Muscle of leg (tissue), 11 donors: ENCODE results near the gene PRKACA. TPM values are rescaled to one million over a fixed set of nuclear protein-coding genes. Genes with fewer than 3 reads are reported as not detected.

ENCODE experiments used
- DNase-seq: peaks from one replicate; pipeline ENCODE4 v3.0.0; 2013
- H3K27ac ChIP-seq: one replicate; pipeline ENCODE4 v1.5.1; 2013; ENCODE audit warnings: mild to moderate bottlenecking, low read length, control low read depth
- H3K27me3 ChIP-seq: one replicate; pipeline ENCODE4 v1.6.1; 2013; ENCODE audit warnings: low read length; ENCODE audit not compliant: control insufficient read depth, insufficient read depth
- H3K36me3 ChIP-seq: one replicate; pipeline ENCODE4 v1.6.1; 2013; ENCODE audit warnings: low read length; ENCODE audit not compliant: control insufficient read depth, insufficient read depth
- H3K4me1 ChIP-seq: one replicate; pipeline ENCODE4 v1.6.1; 2013; ENCODE audit warnings: low read length; ENCODE audit not compliant: control insufficient read depth, insufficient read depth
- H3K4me3 ChIP-seq: one replicate; pipeline ENCODE4 v1.5.1; 2013; ENCODE audit warnings: low read length, control low read depth
- H3K9me3 ChIP-seq: replicated peaks from 2 replicates; pipeline ENCODE4 v1.6.1; 2013; ENCODE audit warnings: low read depth, low read length; ENCODE audit not compliant: control insufficient read depth
- WGBS: methylation state at CpG from one replicate; pipeline ENCODE4 v1.1.5; 2013; ENCODE audit warnings: missing lambda C conversion rate; ENCODE audit not compliant: insufficient coverage; 5-methylcytosine and 5-hydroxymethylcytosine counted together
- polyA plus RNA-seq, 8 donors: library from polyadenylated mRNA; unstranded; fragments of 120-200 nt; gene quantifications; one replicate each; pipeline versions ENCODE4 v1.2.1 to v1.2.3, GENCODE V29; 2013; ENCODE audit warnings: inconsistent platforms in 1 of 8, low replicate concordance in 1 of 8; ENCODE audit not compliant: insufficient read length in 8 of 8, insufficient read depth in 1 of 8
- total RNA-seq: library from RNA; stranded (reverse); fragments of 120-200 nt; gene quantifications from one replicate; pipeline ENCODE4 v1.2.4, GENCODE V29; 2013

Gene PRKACA
- total and polyA plus RNA-seq, 9 donors = 121 to 485 (median 425) TPM

- Histone ChIP-seq H3K27ac (peak overlapping the region; percentile 3), H3K36me3 (no peaks in the 10 kb centered on the region), H3K4me1 (peaks cover 27% of the 10 kb centered on the region), H3K27me3 (no peaks in the 10 kb centered on the region), H3K9me3 (no peaks in the 10 kb centered on the region), H3K4me3 (no peak overlapping the region)
- DNase-seq = peak; percentile 24
- WGBS = 87% methylated on average over 2 of the region's 9 CpGs
Measured at GRCh38 chr19:14138576-14139265, 21.2 kb upstream of the PRKACA start.

GRCh38 chr19:14136509-14137281, 19.1 kb upstream of the PRKACA start, which contains the start of gene ASF1B:
ASF1B (minus strand) TSS chr19:14136589; CDS start chr19:14136456, 133 bp downstream.
- no peaks in the 10 kb centered on the region for H3K27me3 ChIP-seq
- under 1% methylated on average over 74 of the region's 78 CpGs for WGBS
- H3K27ac ChIP-seq = peak within 1 kb of the TSS; percentile 88
- H3K4me1 ChIP-seq = peaks cover 27% of the 10 kb centered on the region
- H3K4me3 ChIP-seq = peak within 1 kb of the TSS; percentile 77
- peak; percentile 100 for DNase-seq
- peaks cover 3% of the 10 kb centered on the region for H3K36me3 ChIP-seq
- no peaks in the 10 kb centered on the region for H3K9me3 ChIP-seq

GRCh38 chr19:14135985-14136508, 18.5 kb upstream of the PRKACA start:
- no peaks in the 10 kb centered on the region for H3K27me3 ChIP-seq
- peak overlapping the region; percentile 55 for H3K27ac ChIP-seq
- DNase-seq = no peak
- H3K36me3 ChIP-seq = peaks cover 3% of the 10 kb centered on the region
- H3K4me3 ChIP-seq = peak overlapping the region; percentile 76
- peaks cover 27% of the 10 kb centered on the region for H3K4me1 ChIP-seq
- under 1% methylated on average over 38 of the region's 38 CpGs for WGBS
- no peaks in the 10 kb centered on the region for H3K9me3 ChIP-seq

GRCh38 chr19:14135355-14135754, 17.8 kb upstream of the PRKACA start:
- Histone ChIP-seq H3K4me3 (peak overlapping the region; percentile 76), H3K27ac (no peak overlapping the region)
- DNase-seq = no peak

GRCh38 chr19:14127929-14128509, 10.5 kb upstream of the PRKACA start:
- H3K27ac ChIP-seq = peak overlapping the region; percentile 47
- peak; percentile 69 for DNase-seq
- H3K4me3 ChIP-seq = no peak overlapping the region

More at GRCh38 chr19:14135355-14135754, 17.8 kb upstream of the PRKACA start:
- Histone ChIP-seq H3K36me3 (peaks cover 3% of the 10 kb centered on the region), H3K4me1 (peaks cover 27% of the 10 kb centered on the region), H3K9me3 (no peaks in the 10 kb centered on the region), H3K27me3 (no peaks in the 10 kb centered on the region)
- WGBS = 37% methylated on average over 6 of the region's 6 CpGs

GRCh38 chr19:14127176-14127575, 9.6 kb upstream of the PRKACA start:
- H3K4me1 ChIP-seq = peaks cover 19% of the 10 kb centered on the region
- H3K9me3 ChIP-seq = no peaks in the 10 kb centered on the region
- 50% methylated on average over 4 of the region's 8 CpGs for WGBS
- DNase-seq = no peak
- no peak overlapping the region for H3K4me3 ChIP-seq
- peaks cover 9% of the 10 kb centered on the region for H3K36me3 ChIP-seq
- peak overlapping the region; percentile 47 for H3K27ac ChIP-seq
- H3K27me3 ChIP-seq = no peaks in the 10 kb centered on the region

More at GRCh38 chr19:14127929-14128509, 10.5 kb upstream of the PRKACA start:
- Histone ChIP-seq H3K36me3 (peaks cover 10% of the 10 kb centered on the region), H3K9me3 (no peaks in the 10 kb centered on the region), H3K4me1 (peaks cover 13% of the 10 kb centered on the region), H3K27me3 (no peaks in the 10 kb centered on the region)
- 100% methylated on average over 1 of the region's 4 CpGs for WGBS

GRCh38 chr19:14122924-14123323, 5.4 kb upstream of the PRKACA start:
- Histone ChIP-seq H3K4me1 (peaks cover 35% of the 10 kb centered on the region), H3K4me3 (no peak overlapping the region), H3K9me3 (no peaks in the 10 kb centered on the region), H3K36me3 (peaks cover 8% of the 10 kb centered on the region), H3K27me3 (no peaks in the 10 kb centered on the region), H3K27ac (peak overlapping the region; percentile 51)
- WGBS = 79% methylated on average over 4 of the region's 6 CpGs
- no peak for DNase-seq

GRCh38 chr19:14120497-14120780, 2.9 kb upstream of the PRKACA start:
- WGBS = 92% methylated on average over 5 of the region's 7 CpGs
- Histone ChIP-seq H3K9me3 (no peaks in the 10 kb centered on the region), H3K27ac (no peak overlapping the region), H3K27me3 (no peaks in the 10 kb centered on the region), H3K36me3 (peaks cover 6% of the 10 kb centered on the region), H3K4me3 (no peak overlapping the region), H3K4me1 (peaks cover 38% of the 10 kb centered on the region)
- DNase-seq = no peak

- no peaks in the 10 kb centered on the region for H3K27me3 ChIP-seq
- peak; percentile 20 for DNase-seq
- WGBS = 81% methylated on average over 5 of the region's 7 CpGs
- H3K4me1 ChIP-seq = peaks cover 43% of the 10 kb centered on the region
- H3K4me3 ChIP-seq = no peak overlapping the region
- peaks cover 4% of the 10 kb centered on the region for H3K36me3 ChIP-seq
- no peaks in the 10 kb centered on the region for H3K9me3 ChIP-seq
- peak overlapping the region; percentile 96 for H3K27ac ChIP-seq
Measured at GRCh38 chr19:14119644-14120496, 2.3 kb upstream of the PRKACA start.
